HEK293 (cell line): Measurements from ENCODE around the gene ZNF436.

Source experiments
- CTCF ChIA-PET: fragments of 350-600 bp; formaldehyde crosslinking; extraction: SDS; loops from one replicate; lab custom pipeline; 2021; ENCODE audit warnings: antibody characterized with exemption; lab: Yijun Ruan, JAX
- POLR2A ChIA-PET: fragments of 300-600 bp; formaldehyde crosslinking; extraction: SDS; loops from one replicate; lab custom pipeline; 2020; ENCODE audit warnings: antibody characterized with exemption, inconsistent platforms; lab: Yijun Ruan, JAX
- H3K27ac ChIP-seq: fragments of 200-500 bp; sonication (Bioruptor generic); 2 replicates; pipeline ENCODE4 v1.5.1; 2014; ENCODE audit warnings: low read depth, low read length, control low read depth, inconsistent platforms; ENCODE audit errors: extremely low read depth
- H3K36me3 ChIP-seq, 2 experiments: fragments of 200-500 bp in 1 of 2; sonication (Bioruptor generic) in 1 of 2; 1 replicate in 1 of 2; 2 replicates in 1 of 2; pipeline ENCODE4 v1.5.1; 2014 to 2017; ENCODE audit warnings: inconsistent platforms in 2 of 2, low read length in 2 of 2; ENCODE audit not compliant: control insufficient read depth in 2 of 2, insufficient read depth in 1 of 2
- H3K4me1 ChIP-seq: fragments of 200-500 bp; sonication (Bioruptor generic); 2 replicates; pipeline ENCODE4 v1.5.1; 2014; ENCODE audit warnings: mild to moderate bottlenecking, low read length, inconsistent platforms; ENCODE audit not compliant: control insufficient read depth, insufficient read depth
- H3K4me3 ChIP-seq: 2 replicates; pipeline ENCODE4 v1.5.1; 2011; ENCODE audit warnings: low read depth, mild to moderate bottlenecking, control low read depth, low read length, moderate library complexity
- H3K9me3 ChIP-seq: fragments of 200-500 bp; sonication (Bioruptor generic); 2 replicates; pipeline ENCODE4 v1.5.1; 2014; ENCODE audit warnings: low read depth, low read length, inconsistent platforms; ENCODE audit not compliant: control insufficient read depth, insufficient read depth
- ATF2 ChIP-seq: fragments of 450-650 bp; formaldehyde crosslinking; IDR thresholded peaks from 2 replicates; pipeline ENCODE4 v1.5.1; 2016; ENCODE audit warnings: missing biosample characterization, missing genetic modification characterization, low read depth
- GLIS1 ChIP-seq: fragments of 450-650 bp; formaldehyde crosslinking; IDR thresholded peaks from 2 replicates; pipeline ENCODE4 v1.5.1; 2016; ENCODE audit warnings: missing biosample characterization, missing genetic modification characterization
- INSM2 ChIP-seq: fragments of 450-650 bp; formaldehyde crosslinking; IDR thresholded peaks from 2 replicates; pipeline ENCODE4 v1.5.1; 2016; ENCODE audit warnings: missing biosample characterization, missing genetic modification characterization
- KLF8 ChIP-seq: fragments of 450-650 bp; formaldehyde crosslinking; IDR thresholded peaks from 2 replicates; pipeline ENCODE4 v1.5.1; 2016; ENCODE audit warnings: missing biosample characterization, missing genetic modification characterization
- PATZ1 ChIP-seq: fragments of 450-650 bp; formaldehyde crosslinking; IDR thresholded peaks from 2 replicates; pipeline ENCODE4 v1.5.1; 2016; ENCODE audit warnings: missing biosample characterization, missing genetic modification characterization
- SCRT2 ChIP-seq: fragments of 450-650 bp; formaldehyde crosslinking; IDR thresholded peaks from 2 replicates; pipeline ENCODE4 v1.5.1; 2016; ENCODE audit warnings: missing biosample characterization, missing genetic modification characterization
- SP3 ChIP-seq: fragments of 450-650 bp; formaldehyde crosslinking; IDR thresholded peaks from 2 replicates; pipeline ENCODE4 v1.5.1; 2016; ENCODE audit warnings: missing biosample characterization, missing genetic modification characterization
- ZBTB6 ChIP-seq: fragments of 450-650 bp; formaldehyde crosslinking; IDR thresholded peaks from 2 replicates; pipeline ENCODE4 v1.5.1; 2017; ENCODE audit warnings: missing biosample characterization, missing genetic modification characterization
- ZIC2 ChIP-seq: fragments of 450-650 bp; formaldehyde crosslinking; IDR thresholded peaks from 2 replicates; pipeline ENCODE4 v1.5.1; 2016; ENCODE audit warnings: missing biosample characterization, missing genetic modification characterization
- ZNF114 ChIP-seq: fragments of 450-650 bp; formaldehyde crosslinking; IDR thresholded peaks from 2 replicates; pipeline ENCODE4 v1.5.0; 2017; ENCODE audit warnings: missing biosample characterization, missing genetic modification characterization
- ZNF133 ChIP-seq: fragments of 450-650 bp; formaldehyde crosslinking; IDR thresholded peaks from 2 replicates; pipeline ENCODE4 v1.5.1; 2016; ENCODE audit warnings: missing biosample characterization, missing genetic modification characterization
- ZNF169 ChIP-seq: fragments of 450-650 bp; formaldehyde crosslinking; IDR thresholded peaks from 2 replicates; pipeline ENCODE4 v1.5.1; 2016; ENCODE audit warnings: missing biosample characterization, missing genetic modification characterization
- ZNF214 ChIP-seq: fragments of 450-650 bp; formaldehyde crosslinking; IDR thresholded peaks from 2 replicates; pipeline ENCODE4 v1.5.1; 2017; ENCODE audit warnings: missing biosample characterization, mild to moderate bottlenecking, missing genetic modification characterization, borderline replicate concordance
- ZNF239 ChIP-seq: fragments of 450-650 bp; formaldehyde crosslinking; IDR thresholded peaks from 2 replicates; pipeline ENCODE4 v1.5.1; 2016; ENCODE audit warnings: missing biosample characterization, missing genetic modification characterization
- ZNF24 ChIP-seq: fragments of 450-650 bp; formaldehyde crosslinking; IDR thresholded peaks from 2 replicates; pipeline ENCODE4 v1.5.1; 2016; ENCODE audit warnings: missing biosample characterization, missing genetic modification characterization
- ZNF302 ChIP-seq: fragments of 450-650 bp; formaldehyde crosslinking; IDR thresholded peaks from 2 replicates; pipeline ENCODE4 v1.5.1; 2016; ENCODE audit warnings: missing biosample characterization, missing genetic modification characterization, low read depth
- ZNF433 ChIP-seq: fragments of 450-650 bp; formaldehyde crosslinking; IDR thresholded peaks from 2 replicates; pipeline ENCODE4 v1.5.1; 2016; ENCODE audit warnings: missing biosample characterization, missing genetic modification characterization, low read depth
- ZNF449 ChIP-seq: fragments of 450-650 bp; formaldehyde crosslinking; IDR thresholded peaks from 2 replicates; pipeline ENCODE4 v1.5.1; 2017; ENCODE audit warnings: missing biosample characterization, mild to moderate bottlenecking, missing genetic modification characterization, moderate library complexity
- ZNF488 ChIP-seq: fragments of 450-650 bp; formaldehyde crosslinking; IDR thresholded peaks from 2 replicates; pipeline ENCODE4 v1.5.1; 2016; ENCODE audit warnings: missing biosample characterization, missing genetic modification characterization
- ZNF561 ChIP-seq: fragments of 450-650 bp; IDR thresholded peaks from 2 replicates; pipeline ENCODE4 v1.5.1; 2018; ENCODE audit warnings: missing biosample characterization, missing genetic modification characterization, borderline replicate concordance
- ZNF580 ChIP-seq: fragments of 450-650 bp; formaldehyde crosslinking; IDR thresholded peaks from 2 replicates; pipeline ENCODE4 v1.5.1; 2016; ENCODE audit warnings: missing biosample characterization, missing genetic modification characterization
- ZNF600 ChIP-seq: fragments of 450-650 bp; formaldehyde crosslinking; IDR thresholded peaks from 2 replicates; pipeline ENCODE4 v1.5.1; 2016; ENCODE audit warnings: missing biosample characterization, missing genetic modification characterization
- ZNF660 ChIP-seq: fragments of 450-650 bp; IDR thresholded peaks from 2 replicates; pipeline ENCODE4 v1.5.1; 2018; ENCODE audit warnings: missing biosample characterization, mild to moderate bottlenecking, missing genetic modification characterization
- ZNF664 ChIP-seq: fragments of 450-650 bp; formaldehyde crosslinking; IDR thresholded peaks from 2 replicates; pipeline ENCODE4 v1.5.1; 2016; ENCODE audit warnings: missing biosample characterization, missing genetic modification characterization
- ZNF670 ChIP-seq: fragments of 450-650 bp; formaldehyde crosslinking; IDR thresholded peaks from 2 replicates; pipeline ENCODE4 v1.5.1; 2016; ENCODE audit warnings: missing biosample characterization, missing genetic modification characterization, low read depth

The ZNF436 gene

GRCh38 chr1:23403735-23404486 lies 34.3 kb upstream of the ZNF436 start (continued):
- TF ChIP-seq ZNF488 (tag by site-specific recombination) (no peak), SP3 (tag by site-specific recombination) (peak; percentile 32; the same call in 1 of the 2 replicates), ZNF670 (no peak), ZNF433 (no peak), ZNF660 (tag by site-specific recombination) (peak; percentile 98), ZNF133 (no peak), SCRT2 (tag by site-specific recombination) (peak; percentile 65)

- ChIA-PET POLR2A (interaction anchor here (0.7 to 4.3 kb wide), 10 partner anchors 9 to 125 kb away, joined by 3 to 50 read pairs (median 5); partner anchors contain the start of genes ASAP3, HNRNPR and ZNF436), CTCF (interaction anchor here (0.6 to 2.4 kb wide), 38 partner anchors 9 to 304 kb away, joined by 3 to 25 read pairs (median 4); partner anchors contain the start of genes HNRNPR, HTR1D and ZNF436)
- TF ChIP-seq ZNF664 (tag by site-specific recombination) (peak; percentile 72), ZNF214 (tag by site-specific recombination) (no peak), KLF8 (tag by site-specific recombination) (no peak), ZNF169 (tag by site-specific recombination) (no peak), ZNF239 (tag by site-specific recombination) (no peak), ZNF24 (tag by site-specific recombination) (no peak), ZNF561 (no peak), ZNF580 (tag by site-specific recombination) (no peak), ZNF449 (tag by site-specific recombination) (no peak), ATF2 (tag by site-specific recombination) (0 out of 2 replicates have a peak, but pooled peaks have one; percentile 10), ZBTB6 (tag by site-specific recombination) (no peak)
- Histone ChIP-seq H3K27ac (peak overlapping the region; percentile 26), H3K4me3 (no peak overlapping the region), H3K36me3 (no peaks in the 10 kb centered on the region), H3K4me1 (peaks cover 13% of the 10 kb centered on the region), H3K9me3 (no peaks in the 10 kb centered on the region)
Measured at GRCh38 chr1:23403355-23403734, 33.7 kb upstream of the ZNF436 start.

GRCh38 chr1:23403038-23403336 lies 33.4 kb upstream of the ZNF436 start:
- CTCF ChIA-PET = interaction anchor here (0.6 to 2.4 kb wide), 16 partner anchors 9 to 426 kb away, joined by 3 to 25 read pairs (median 5); partner anchors contain the start of genes HNRNPR, HTR1D and ZNF436
- Histone ChIP-seq H3K36me3 (no peaks in the 10 kb centered on the region), H3K4me3 (no peak overlapping the region), H3K27ac (peak overlapping the region; percentile 8; the same call in 1 of the 2 replicates), H3K9me3 (no peaks in the 10 kb centered on the region), H3K4me1 (peaks cover 13% of the 10 kb centered on the region)
- peak; percentile 18; the same call in 1 of the 2 replicates for TF ChIP-seq PATZ1 (tag by site-specific recombination)
- no peak for TF ChIP-seq ZNF302 (tag by site-specific recombination)
- peak; percentile 64; the same call in 1 of the 2 replicates for TF ChIP-seq INSM2 (tag by site-specific recombination)
- TF ChIP-seq ZNF600 (tag by site-specific recombination) = peak; percentile 49
- no peak for TF ChIP-seq ZNF114 (tag by site-specific recombination)
- peak; percentile 61 for TF ChIP-seq ZIC2 (tag by site-specific recombination)
- TF ChIP-seq GLIS1 (tag by site-specific recombination) = peak; percentile 50; the same call in 1 of the 2 replicates
- POLR2A ChIA-PET = interaction anchor here (2.3 to 4.3 kb wide), 2 partner anchors 34 to 58 kb away, joined by 32 to 50 read pairs; partner anchors contain the start of genes HNRNPR and ZNF436
